Activated naive CD8-positive, alpha-beta T cell treated with anti-CD3 and anti-CD28 coated beads for 36 hours (primary cell): ENCODE measurements around the gene ELAVL1. TPM values are rescaled to one million over a fixed set of nuclear protein-coding genes. Genes with fewer than 3 reads are reported as not detected.

Experiments
- DNase-seq: peaks from one replicate; pipeline ENCODE4 v3.0.0; 2021
- H3K27ac Mint-ChIP-seq: one replicate; pipeline ENCODE4 v1.8.0; 2022; ENCODE audit warnings: mild to moderate bottlenecking, moderate library complexity, mixed read lengths
- H3K27me3 Mint-ChIP-seq: one replicate; pipeline ENCODE4 v1.8.0; 2022; ENCODE audit warnings: mild to moderate bottlenecking, mixed read lengths
- H3K36me3 Mint-ChIP-seq: one replicate; pipeline ENCODE4 v1.8.0; 2021; ENCODE audit warnings: mild to moderate bottlenecking, mixed read lengths
- H3K4me1 Mint-ChIP-seq: one replicate; pipeline ENCODE4 v1.8.0; 2021; ENCODE audit warnings: mixed read lengths
- H3K4me3 Mint-ChIP-seq: one replicate; pipeline ENCODE4 v1.8.0; 2022; ENCODE audit warnings: mild to moderate bottlenecking, moderate library complexity, mixed read lengths
- H3K9me3 Mint-ChIP-seq: one replicate; pipeline ENCODE4 v1.8.0; 2022; ENCODE audit warnings: mixed read lengths
- total RNA-seq, 2 experiments: library from RNA; stranded (reverse); gene quantifications; one replicate each; pipeline ENCODE4 v1.2.3, GENCODE V29; 2021

ELAVL1 gene
- total RNA-seq, 2 experiments from 2014 or later = 169 to 172 TPM

DNA sequence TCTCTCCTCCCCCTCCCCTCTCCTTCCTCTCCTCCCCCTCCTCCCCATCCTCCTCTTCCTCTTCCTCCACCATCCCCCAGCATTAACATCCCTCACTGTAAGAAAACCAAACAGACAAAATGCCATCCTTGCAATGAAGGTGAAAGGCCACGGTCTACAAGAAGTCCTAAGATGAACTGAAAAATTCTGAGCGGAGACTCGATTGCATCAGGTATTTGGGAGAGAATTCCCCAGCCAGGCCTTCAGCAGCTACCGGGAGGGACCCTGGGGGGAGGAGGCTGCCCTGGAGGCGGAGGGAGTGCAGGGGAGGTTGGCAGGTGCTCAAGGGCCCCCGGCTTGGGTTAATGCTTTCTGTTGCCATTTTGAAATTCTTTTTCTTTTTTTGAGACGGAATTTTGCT, 51.9 kb downstream of the ELAVL1 start:
- H3K4me3 Mint-ChIP-seq = no peak overlapping the region
- no peaks in the 10 kb centered on the region for H3K27me3 Mint-ChIP-seq
- no peaks in the 10 kb centered on the region for H3K4me1 Mint-ChIP-seq
- H3K27ac Mint-ChIP-seq = no peak overlapping the region
- DNase-seq = no peak
- H3K36me3 Mint-ChIP-seq = no peaks in the 10 kb centered on the region
- no peaks in the 10 kb centered on the region for H3K9me3 Mint-ChIP-seq

DNA sequence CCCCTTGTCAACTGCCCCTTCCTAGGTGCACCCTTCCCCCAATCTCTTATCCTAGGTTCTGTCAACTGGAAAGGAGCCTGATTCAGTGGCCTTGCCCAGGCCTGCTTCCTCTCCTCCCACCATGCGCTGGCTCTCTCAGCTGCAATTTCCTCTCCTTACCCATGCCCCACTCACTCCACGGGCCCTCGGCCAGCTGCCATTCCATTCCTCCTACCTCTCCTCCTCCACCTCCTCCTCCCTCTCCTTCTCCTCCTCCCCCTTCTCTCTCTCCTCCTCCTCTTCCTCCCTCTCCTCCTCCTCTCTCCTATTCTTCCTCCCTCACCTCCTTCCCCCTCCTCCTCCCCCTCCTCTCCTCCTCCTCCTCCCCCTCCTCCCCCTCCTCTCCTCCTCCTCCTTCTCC, 52.4 kb downstream of the ELAVL1 start:
- Mint-ChIP-seq H3K27me3 (no peaks in the 10 kb centered on the region), H3K9me3 (no peaks in the 10 kb centered on the region), H3K4me1 (no peaks in the 10 kb centered on the region), H3K36me3 (no peaks in the 10 kb centered on the region), H3K4me3 (no peak overlapping the region), H3K27ac (no peak overlapping the region)
- DNase-seq = no peak

DNA sequence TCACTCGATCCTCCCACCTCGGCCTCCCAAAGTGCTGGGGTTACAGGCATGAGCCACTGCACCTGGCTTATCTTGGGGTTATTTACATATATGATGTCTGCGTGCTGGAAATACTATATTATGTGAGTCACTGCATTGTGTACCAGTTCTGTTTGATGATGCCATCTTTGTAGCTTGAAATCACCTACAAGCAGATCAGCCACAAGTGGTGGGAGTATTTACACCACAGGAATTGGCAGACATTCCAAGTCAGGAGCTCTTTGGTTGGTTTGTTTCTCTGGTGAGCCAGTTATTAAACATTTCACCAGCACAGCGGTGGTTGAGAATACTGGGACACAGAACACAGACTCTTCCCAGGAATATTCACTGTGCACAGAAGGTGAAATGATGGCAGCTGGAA, 57.5 kb downstream of the ELAVL1 start:
- Mint-ChIP-seq H3K4me1 (peaks cover 16% of the 10 kb centered on the region), H3K36me3 (peaks cover 7% of the 10 kb centered on the region), H3K27ac (no peak overlapping the region), H3K4me3 (no peak overlapping the region), H3K27me3 (no peaks in the 10 kb centered on the region), H3K9me3 (no peaks in the 10 kb centered on the region)
- no peak for DNase-seq

DNA sequence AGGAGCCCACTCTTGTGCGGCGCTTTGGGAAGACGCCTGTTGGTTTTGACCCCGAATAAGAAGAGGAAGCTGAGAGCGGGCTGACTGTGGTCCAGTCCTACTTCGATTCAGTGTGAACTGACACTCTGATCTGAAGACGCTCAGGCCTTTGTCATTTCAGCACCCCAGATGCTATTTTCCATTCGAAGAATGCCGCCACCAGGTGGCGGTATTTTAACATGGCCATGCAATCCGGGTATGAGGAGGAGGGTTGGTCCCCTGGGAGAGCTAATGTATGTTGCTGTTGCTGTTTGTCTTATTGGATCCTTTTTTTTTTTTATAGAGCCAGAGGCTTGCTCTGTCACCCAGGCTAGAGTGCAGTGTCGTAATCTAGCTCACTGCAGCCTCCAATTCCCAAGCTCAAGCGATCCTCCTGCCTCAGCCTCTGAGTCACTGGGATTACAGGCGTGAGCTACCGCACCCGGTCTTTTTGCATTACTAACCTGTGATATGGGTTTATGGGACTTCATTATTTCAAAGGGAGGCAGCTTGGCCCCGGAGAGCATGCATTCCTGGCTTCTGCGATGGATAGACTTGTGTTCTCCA, 61.2 kb downstream of the ELAVL1 start:
- H3K27me3 Mint-ChIP-seq = no peaks in the 10 kb centered on the region
- H3K27ac Mint-ChIP-seq = peak overlapping the region; percentile 100
- peaks cover 35% of the 10 kb centered on the region for H3K4me1 Mint-ChIP-seq
- H3K36me3 Mint-ChIP-seq = peaks cover 19% of the 10 kb centered on the region
- no peaks in the 10 kb centered on the region for H3K9me3 Mint-ChIP-seq
- peak overlapping the region; percentile 96 for H3K4me3 Mint-ChIP-seq
- DNase-seq = peak; percentile 81

DNA sequence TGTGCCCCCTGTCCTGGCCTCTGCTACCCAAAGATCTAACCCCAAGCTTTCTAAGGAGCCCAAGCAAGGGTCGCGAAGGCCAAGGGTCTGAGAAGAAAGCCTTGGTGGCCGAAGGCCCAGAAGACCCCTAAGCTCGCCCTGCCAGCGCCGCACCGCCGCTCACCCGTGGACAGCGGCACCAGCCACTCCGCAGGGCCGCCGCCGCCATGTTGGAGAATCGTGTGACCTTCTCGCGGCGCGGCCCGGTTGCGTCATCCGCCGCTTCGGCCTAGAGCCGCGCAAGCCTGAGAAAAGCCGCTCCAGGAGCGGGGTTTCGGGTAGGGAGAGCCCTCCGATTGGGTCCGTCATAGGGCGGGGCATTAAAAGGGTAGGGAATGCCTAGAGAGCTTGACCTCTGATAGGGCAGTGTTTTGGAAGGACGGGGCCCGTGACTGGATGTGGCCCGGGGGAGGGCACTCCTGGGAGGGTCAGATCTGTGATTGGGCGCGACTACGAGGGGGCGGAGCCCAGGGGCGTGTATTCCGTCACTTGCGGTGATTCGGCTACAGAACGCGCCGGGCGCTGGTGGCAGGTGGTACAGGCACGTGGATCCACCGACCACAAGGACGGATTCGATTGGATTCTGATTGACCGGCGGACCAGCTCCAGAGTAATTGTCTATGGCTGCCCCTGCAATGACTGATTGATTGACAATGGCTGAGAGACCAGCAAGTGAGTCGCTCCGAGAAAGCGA, 61.8 kb downstream of the ELAVL1 start, which contains the start of gene TIMM44:
Gene TIMM44 (minus strand): TSS at position 223 of the 733 bp plus-strand sequence. CDS start 15 bp downstream, at position 208.
- Mint-ChIP-seq H3K4me1 (peaks cover 37% of the 10 kb centered on the region), H3K4me3 (peak within 1 kb of the TSS; percentile 96), H3K27me3 (no peaks in the 10 kb centered on the region), H3K9me3 (no peaks in the 10 kb centered on the region), H3K36me3 (peaks cover 19% of the 10 kb centered on the region), H3K27ac (peak within 1 kb of the TSS; percentile 100)
- DNase-seq = peak; percentile 99

DNA sequence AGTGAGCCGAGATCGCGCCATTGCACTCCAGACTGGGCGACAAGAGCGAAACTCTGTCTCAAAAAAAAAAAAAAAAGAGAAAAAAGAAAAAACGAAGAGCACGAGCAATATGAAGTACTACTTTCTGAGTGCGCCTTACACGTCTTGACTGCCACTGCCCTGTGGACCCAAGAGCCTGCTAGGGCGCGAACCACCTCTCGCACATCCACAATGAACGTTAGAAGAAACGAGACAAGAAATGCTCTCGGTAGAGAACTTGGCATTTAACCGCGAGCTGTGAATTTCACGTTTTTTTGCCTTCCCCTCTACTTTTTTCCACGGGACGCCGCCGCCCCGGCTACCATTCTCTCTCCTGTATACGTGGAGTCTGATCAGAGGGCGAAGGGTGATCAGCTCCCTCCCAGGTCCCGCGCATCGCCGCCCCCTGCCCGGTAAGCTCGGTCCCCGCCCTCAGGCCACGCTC, 62.4 kb downstream of the ELAVL1 start:
- Mint-ChIP-seq H3K4me1 (peaks cover 37% of the 10 kb centered on the region), H3K36me3 (peaks cover 19% of the 10 kb centered on the region), H3K27ac (peak overlapping the region; percentile 100), H3K27me3 (no peaks in the 10 kb centered on the region), H3K4me3 (peak overlapping the region; percentile 96), H3K9me3 (no peaks in the 10 kb centered on the region)
- DNase-seq = no peak

DNA sequence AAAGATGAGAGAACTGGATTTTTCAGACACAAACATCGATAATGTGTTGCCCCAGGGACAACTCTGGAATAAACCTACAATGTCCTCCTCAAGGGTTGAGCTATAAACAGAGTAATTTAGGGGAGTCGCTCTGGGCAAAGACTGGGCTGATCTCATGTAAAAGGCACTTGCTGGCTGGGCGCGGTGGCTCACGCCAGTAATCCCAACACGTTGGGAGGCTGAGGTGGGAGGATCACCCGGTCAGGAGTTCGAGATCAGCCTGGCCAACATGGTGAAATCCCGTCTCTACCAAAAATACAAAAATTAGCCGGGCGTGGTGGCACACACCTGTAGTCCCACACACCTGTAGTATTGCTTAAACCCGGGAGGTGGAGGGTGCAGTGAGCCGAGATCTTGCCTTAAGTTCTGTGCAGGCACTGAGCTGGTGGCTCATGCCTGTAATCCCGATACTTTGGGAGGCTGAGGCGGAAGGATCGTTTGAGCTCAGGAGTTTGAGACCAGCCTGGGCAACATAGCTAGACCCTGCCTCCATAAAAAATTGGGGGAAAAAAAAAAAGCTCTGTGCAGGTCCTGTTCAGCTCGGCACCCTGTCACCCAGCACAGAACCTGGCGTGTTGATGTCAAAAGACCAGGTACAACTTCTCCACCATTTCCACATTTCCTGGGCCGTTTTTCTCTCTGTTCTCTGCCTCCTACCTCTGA, 63.4 kb downstream of the ELAVL1 start:
- Mint-ChIP-seq H3K4me1 (peaks cover 37% of the 10 kb centered on the region), H3K27me3 (no peaks in the 10 kb centered on the region), H3K36me3 (peaks cover 21% of the 10 kb centered on the region), H3K27ac (peak overlapping the region; percentile 42), H3K9me3 (no peaks in the 10 kb centered on the region), H3K4me3 (peak overlapping the region; percentile 96)
- DNase-seq = no peak

DNA sequence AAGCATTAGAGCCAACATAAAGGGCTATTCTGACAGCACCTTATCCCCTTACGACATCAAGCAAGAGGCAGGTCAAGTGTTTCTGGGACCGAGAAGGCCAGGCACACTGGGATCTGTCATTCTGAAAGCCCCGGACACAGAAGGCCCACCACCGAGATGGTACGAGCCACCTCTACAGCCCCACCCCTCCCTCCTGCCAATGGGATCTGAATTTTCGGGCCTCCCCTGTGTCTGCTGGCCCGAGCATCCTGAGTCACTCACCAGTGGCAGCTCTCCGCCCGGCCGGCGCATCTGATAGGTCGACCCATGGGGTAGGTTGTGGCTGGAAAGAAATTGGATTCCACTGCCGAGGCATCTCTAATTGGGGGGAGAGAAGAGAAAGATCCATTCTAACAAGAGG, 64.6 kb downstream of the ELAVL1 start:
- peaks cover 35% of the 10 kb centered on the region for H3K4me1 Mint-ChIP-seq
- H3K27ac Mint-ChIP-seq = no peak overlapping the region
- no peaks in the 10 kb centered on the region for H3K27me3 Mint-ChIP-seq
- no peak for DNase-seq
- peaks cover 21% of the 10 kb centered on the region for H3K36me3 Mint-ChIP-seq
- H3K4me3 Mint-ChIP-seq = peak overlapping the region; percentile 34
- no peaks in the 10 kb centered on the region for H3K9me3 Mint-ChIP-seq

DNA sequence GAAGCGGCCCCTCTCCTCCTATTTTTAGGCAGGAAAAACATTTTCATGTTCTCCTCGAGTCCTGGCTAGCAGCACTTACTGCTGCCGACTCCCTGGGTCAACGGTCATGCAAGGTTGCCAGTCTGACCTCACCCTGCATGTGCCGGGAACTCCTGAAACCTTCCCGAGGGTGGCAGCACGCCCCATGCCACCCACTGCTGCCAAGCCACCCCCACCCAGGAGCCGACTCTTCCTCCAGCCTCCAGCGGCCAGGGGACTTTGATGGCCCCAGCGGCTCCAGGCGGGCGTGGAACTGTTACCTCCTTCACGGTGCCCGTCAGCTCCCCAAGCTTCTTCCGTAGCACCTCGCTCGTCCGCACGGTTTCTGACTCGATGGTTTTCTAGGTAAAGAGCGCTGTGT, 70.7 kb downstream of the ELAVL1 start:
- peaks cover 13% of the 10 kb centered on the region for H3K36me3 Mint-ChIP-seq
- H3K27me3 Mint-ChIP-seq = no peaks in the 10 kb centered on the region
- H3K4me3 Mint-ChIP-seq = no peak overlapping the region
- H3K9me3 Mint-ChIP-seq = no peaks in the 10 kb centered on the region
- H3K4me1 Mint-ChIP-seq = peaks cover 4% of the 10 kb centered on the region
- no peak overlapping the region for H3K27ac Mint-ChIP-seq
- DNase-seq = no peak

DNA sequence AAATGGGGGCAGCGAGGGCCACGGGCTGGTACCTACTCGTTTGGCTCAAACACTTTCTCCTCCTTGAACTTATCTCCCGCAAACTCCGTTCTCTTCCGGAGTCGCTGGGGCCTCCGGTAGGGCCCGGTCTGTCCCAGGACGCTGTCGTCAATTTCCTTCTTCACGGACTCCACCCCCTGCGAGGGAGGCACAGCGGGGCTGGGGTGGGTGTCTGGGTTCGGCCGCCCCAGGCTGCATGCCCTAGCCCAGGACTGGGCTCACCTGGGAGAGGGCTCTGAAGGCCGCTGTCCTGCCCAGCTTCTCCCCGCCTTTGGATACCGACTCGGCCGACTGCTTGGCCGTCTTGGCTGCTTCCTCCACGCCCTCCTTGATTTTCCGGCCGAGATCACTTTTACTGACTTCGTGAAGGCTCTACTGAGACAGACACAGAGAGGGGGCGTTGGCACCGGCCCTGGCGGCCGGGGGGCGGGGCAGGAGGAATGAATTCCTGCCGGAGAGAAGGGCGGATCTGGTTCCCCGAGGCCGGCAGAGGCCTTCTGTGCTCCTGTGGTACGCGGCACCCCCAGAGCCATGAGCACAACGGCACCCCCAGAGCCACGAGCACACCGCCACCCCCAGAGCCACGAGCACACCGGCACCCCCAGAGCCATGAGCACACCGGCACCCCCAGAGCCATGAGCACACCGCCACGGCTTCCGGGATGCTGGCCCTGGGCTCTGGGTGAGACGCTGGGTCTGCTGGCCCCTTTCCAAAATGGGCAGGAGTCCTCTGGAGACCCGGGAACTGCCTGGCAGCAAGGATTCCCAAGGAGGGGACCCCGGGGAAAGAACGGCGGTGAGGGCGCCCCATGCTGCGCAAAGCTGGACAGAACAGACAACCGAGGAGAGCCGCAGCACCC, 71.4 kb downstream of the ELAVL1 start:
- peaks cover 9% of the 10 kb centered on the region for H3K4me1 Mint-ChIP-seq
- peaks cover 13% of the 10 kb centered on the region for H3K36me3 Mint-ChIP-seq
- no peaks in the 10 kb centered on the region for H3K27me3 Mint-ChIP-seq
- no peak for DNase-seq
- H3K9me3 Mint-ChIP-seq = no peaks in the 10 kb centered on the region
- no peak overlapping the region for H3K27ac Mint-ChIP-seq
- H3K4me3 Mint-ChIP-seq = no peak overlapping the region

DNA sequence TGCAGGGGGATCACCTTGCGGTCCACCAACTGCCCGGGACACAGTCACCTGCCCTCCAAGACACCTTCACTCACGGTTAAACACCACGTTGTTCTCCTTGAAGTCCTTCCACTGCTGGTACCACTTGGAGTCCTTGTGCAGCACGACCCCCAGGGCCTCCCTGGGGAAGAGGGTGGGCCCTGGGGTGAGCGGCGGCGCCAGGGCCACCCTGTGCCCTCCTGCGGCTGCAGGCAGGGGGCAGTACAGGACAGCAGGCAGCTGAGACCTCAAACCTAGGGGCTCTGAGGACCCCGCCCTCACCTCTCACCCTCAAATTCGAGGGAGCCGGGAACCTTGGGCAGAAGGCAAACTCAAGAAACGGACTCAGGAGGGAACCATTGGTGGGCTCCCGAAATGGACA, 72.0 kb downstream of the ELAVL1 start:
- H3K9me3 Mint-ChIP-seq = no peaks in the 10 kb centered on the region
- peaks cover 13% of the 10 kb centered on the region for H3K36me3 Mint-ChIP-seq
- no peak for DNase-seq
- peaks cover 9% of the 10 kb centered on the region for H3K4me1 Mint-ChIP-seq
- no peak overlapping the region for H3K4me3 Mint-ChIP-seq
- H3K27me3 Mint-ChIP-seq = no peaks in the 10 kb centered on the region
- H3K27ac Mint-ChIP-seq = no peak overlapping the region

DNA sequence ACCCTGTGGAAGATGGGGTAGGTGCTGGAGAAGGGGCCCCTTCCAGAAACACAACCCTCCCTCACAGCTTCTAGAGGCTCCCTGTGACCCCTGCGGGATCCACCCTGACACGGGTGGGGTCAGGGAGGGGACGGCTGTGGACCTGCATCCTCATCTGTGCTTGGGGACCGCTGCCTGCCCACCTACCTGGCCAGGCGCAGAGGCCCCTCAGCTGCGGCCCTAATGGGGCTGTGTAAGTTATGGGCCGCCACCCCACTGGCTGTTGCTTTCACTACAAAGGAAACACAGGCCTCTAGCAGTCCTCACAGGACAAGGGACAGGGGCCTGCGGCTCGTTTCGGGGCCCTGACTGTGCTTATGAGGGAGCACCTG, 72.5 kb downstream of the ELAVL1 start:
- no peak for DNase-seq
- Mint-ChIP-seq H3K4me1 (peaks cover 9% of the 10 kb centered on the region), H3K27ac (no peak overlapping the region), H3K36me3 (peaks cover 13% of the 10 kb centered on the region), H3K4me3 (no peak overlapping the region), H3K9me3 (no peaks in the 10 kb centered on the region), H3K27me3 (no peaks in the 10 kb centered on the region)

DNA sequence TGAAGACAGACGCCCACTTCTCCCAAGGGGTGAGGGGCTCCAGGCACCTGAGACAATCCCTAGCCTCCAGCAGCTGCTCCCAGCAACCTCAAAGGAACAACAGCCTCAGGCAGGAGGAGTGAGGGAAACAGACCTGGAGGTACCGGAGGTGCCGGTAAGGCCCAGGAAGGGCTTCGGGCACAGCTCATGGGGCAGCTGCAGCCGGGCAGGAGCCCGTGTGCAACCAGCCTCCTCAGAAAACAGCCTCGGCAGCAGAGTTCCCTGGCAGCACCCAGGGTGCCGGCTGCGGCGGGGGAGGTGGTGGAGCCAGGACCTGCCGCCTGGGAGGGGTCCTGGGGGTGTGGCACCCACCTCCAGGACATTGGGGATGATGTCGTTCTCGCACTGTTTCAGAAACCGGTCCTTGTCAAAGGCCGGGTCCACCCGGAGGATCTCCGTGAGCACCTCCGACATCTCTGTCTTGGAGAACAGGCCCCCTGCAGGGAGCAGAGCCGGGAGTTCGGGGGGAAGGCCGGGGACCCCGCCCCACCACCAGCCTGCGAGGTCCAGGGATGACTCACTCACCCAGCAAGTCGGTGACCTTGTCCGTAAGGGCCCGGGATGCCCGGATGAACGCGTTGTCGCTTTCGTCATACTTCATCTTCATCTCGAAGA, 73.0 kb downstream of the ELAVL1 start:
- H3K27me3 Mint-ChIP-seq = no peaks in the 10 kb centered on the region
- H3K9me3 Mint-ChIP-seq = no peaks in the 10 kb centered on the region
- no peak for DNase-seq
- peaks cover 9% of the 10 kb centered on the region for H3K4me1 Mint-ChIP-seq
- no peak overlapping the region for H3K27ac Mint-ChIP-seq
- H3K4me3 Mint-ChIP-seq = no peak overlapping the region
- H3K36me3 Mint-ChIP-seq = peaks cover 11% of the 10 kb centered on the region
